Activated CD4-positive, alpha-beta T cell treated with anti-CD3 and anti-CD28 coated beads, Interleukin-2, amount 50 U/mL, for 24 hours (primary cell): Measurements from ENCODE around the gene FAM193A.
"Not testable (repeated sequence)": the region's sequence is repeated elsewhere in the genome, so short reads cannot be mapped to it uniquely, and the experiment has no call there.

ENCODE experiments used
- DNase-seq, 2 donors: peaks; one replicate each; pipeline ENCODE4 v3.0.0-alpha.2; 2020; ENCODE audit warnings: low read depth in 1 of 2, low spot score in 1 of 2

Gene FAM193A

DNA sequence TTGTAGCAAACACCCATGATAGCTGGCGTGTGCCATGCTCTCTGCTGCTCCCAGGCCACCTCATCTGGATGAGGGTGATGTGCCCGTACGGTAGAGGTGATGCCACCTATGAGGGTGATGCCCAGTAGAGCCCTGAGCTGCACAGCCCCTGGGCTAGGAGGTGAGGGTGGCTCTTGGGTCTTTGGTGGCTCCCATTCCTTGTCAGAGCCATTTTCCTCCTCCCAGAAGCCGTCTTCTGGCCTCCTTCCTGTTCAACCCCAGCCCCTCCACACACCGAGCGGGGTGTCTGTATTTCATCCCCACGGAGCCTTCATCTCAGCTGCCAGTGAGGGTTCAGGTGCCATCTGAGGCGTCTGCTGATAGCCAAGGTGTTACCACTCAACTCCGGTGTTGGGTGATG lies 231.7 kb downstream of the FAM193A start:
- no peak for DNase-seq

DNA sequence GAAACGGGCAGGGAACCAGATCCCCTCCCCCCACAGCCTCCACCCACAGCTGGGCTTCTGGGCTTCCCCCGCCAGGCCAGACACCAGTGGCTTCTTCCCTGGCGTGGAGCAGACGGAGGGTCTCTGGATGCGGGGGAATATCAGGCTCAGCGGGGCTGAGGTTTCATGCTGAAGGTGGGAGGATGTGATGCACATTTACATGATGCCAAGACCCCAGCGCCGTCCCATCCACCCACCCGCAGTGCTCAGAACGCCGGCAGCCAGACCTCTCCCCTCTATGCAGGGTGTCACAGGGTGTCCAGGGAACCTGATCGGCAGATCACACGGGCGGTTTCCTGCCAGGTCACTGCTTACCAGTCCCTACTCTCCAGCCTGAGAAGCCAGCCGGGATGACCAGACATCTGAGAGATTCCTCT lies 232.5 kb downstream of the FAM193A start:
- DNase-seq: no peak

DNA sequence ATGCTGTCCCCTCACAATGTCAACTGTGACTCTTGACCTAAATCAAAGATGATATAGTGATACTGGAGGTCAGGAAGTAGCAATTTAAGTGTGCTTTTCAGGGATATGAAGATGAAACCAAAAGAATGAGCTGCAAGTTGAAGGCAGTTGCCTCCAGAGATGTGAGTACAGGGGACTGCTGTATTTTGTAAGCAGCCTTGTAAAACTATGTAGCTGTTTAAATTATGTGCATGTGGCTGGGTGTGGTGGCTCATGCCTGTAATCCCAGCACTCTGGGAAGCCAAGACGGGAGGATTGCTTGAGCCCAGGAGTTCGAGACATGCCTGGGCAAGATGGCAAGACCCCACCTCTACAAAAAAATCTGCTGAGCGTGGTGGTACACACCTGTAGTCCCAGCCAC lies 234.8 kb downstream of the FAM193A start:
- DNase-seq: no peak

DNA sequence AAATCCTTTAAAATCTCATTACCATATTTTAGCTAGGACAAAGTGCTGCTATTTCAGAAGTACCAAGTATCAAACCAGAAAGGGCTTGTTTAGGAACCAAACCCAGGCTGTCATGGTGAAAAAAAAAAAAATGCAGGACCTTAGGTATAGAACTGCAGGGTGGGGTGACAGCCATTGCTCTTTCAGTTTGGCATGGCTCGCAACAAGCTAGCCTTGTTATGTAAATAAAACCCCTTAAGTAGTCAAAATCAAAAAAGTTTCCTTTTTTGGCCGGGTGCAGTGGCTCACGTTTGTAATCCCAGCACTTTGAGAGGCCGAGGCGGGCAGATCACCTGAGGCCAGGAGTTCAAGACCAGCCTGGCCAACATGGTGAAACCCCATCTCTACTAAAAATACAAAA lies 244.2 kb downstream of the FAM193A start:
- DNase-seq: not testable (repeated sequence)

- DNase-seq: no peak
These were observed 245.5 kb downstream of the FAM193A start for GRCh38 chr4:2781911-2782310.
